Esophagus (tissue), 2 donors: ENCODE data around the gene FAU. TPM values are rescaled to one million over a fixed set of nuclear protein-coding genes. Genes with fewer than 3 reads are reported as not detected.

Experiments
- H3K27ac ChIP-seq, 2 donors: one replicate each; pipeline ENCODE4 v1.5.1; 2013; ENCODE audit warnings: low read depth in 2 of 2, mild to moderate bottlenecking in 2 of 2, inconsistent platforms in 1 of 2, low read length in 1 of 2, moderate library complexity in 1 of 2
- H3K27me3 ChIP-seq, 2 donors: one replicate each; pipeline ENCODE4 v1.6.1; 2013; ENCODE audit warnings: low read length in 2 of 2, control low read depth in 1 of 2, mild to moderate bottlenecking in 1 of 2; ENCODE audit not compliant: insufficient read depth in 2 of 2, control insufficient read depth in 1 of 2
- H3K36me3 ChIP-seq, 2 donors: one replicate each; pipeline ENCODE4 v1.6.1; 2013; ENCODE audit warnings: low read length in 1 of 2; ENCODE audit not compliant: control insufficient read depth in 2 of 2, insufficient read depth in 2 of 2
- H3K4me1 ChIP-seq, 2 donors: one replicate each; pipeline ENCODE4 v1.6.1; 2013; ENCODE audit warnings: low read length in 1 of 2; ENCODE audit not compliant: control insufficient read depth in 2 of 2, insufficient read depth in 2 of 2
- H3K4me3 ChIP-seq, 2 donors: one replicate each; pipeline ENCODE4 v1.5.1; 2013; ENCODE audit warnings: low read length in 2 of 2, mild to moderate bottlenecking in 2 of 2, low read depth in 1 of 2, moderate library complexity in 1 of 2
- H3K9me3 ChIP-seq, 2 donors: one replicate each; pipeline ENCODE4 v1.6.1; 2013; ENCODE audit warnings: mild to moderate bottlenecking in 2 of 2, low read depth in 1 of 2, low read length in 1 of 2, moderate library complexity in 1 of 2; ENCODE audit not compliant: control insufficient read depth in 2 of 2, insufficient read depth in 1 of 2
- WGBS, 2 donors: extraction: QIAGEN DNeasy Blood & Tissue Kit; methylation state at CpG; one replicate each; pipeline ENCODE4 v1.1.7; 2013; 5-methylcytosine and 5-hydroxymethylcytosine counted together
- polyA plus RNA-seq, 2 donors: library from polyadenylated mRNA; stranded (reverse); fragments of 200-250 nt; gene quantifications; one replicate each; pipeline ENCODE4 v1.2.3, GENCODE V29; 2013
- donor health status: healthy with polysubstance abuse.
- donor health status: Bipolar disorder and iron deficiency.

The FAU gene
- polyA plus RNA-seq, result 100 to 1,000 TPM; 789 to 817 TPM

GRCh38 chr11:65121865-65122696, at the start of gene FAU, which contains the start of gene MRPL49:
TSS of gene FAU (minus strand) at chr11:65122134. CDS start at chr11:65121813, 321 bp downstream.
TSS of gene MRPL49 (plus strand) at chr11:65122321. CDS start at chr11:65122347, 26 bp downstream.
- 0% methylated on average over 58 to 64 of the region's 64 CpGs for WGBS, 2 donors
- Histone ChIP-seq H3K27me3 (no peaks in the 10 kb centered on the region), H3K4me1 (peaks cover 0 to 4% of the 10 kb centered on the region in 2 donors), H3K4me3 (peak within 1 kb of the TSS; percentile 76 to 92), H3K36me3 (peaks cover 11 to 29% of the 10 kb centered on the region in 2 donors), H3K9me3 (no peaks in the 10 kb centered on the region), H3K27ac (peak within 1 kb of the TSS; percentile 97 to 98)

GRCh38 chr11:65170058-65170534, 48.2 kb upstream of the FAU start, which contains the start of gene SPDYC:
TSS of gene SPDYC (plus strand) at chr11:65170233. CDS start at chr11:65171358, 1,125 bp downstream.
- no peak within 1 kb of the TSS for H3K4me3 ChIP-seq
- H3K4me1 ChIP-seq, result peaks cover 0 to 2% of the 10 kb centered on the region in 2 donors
- H3K9me3 ChIP-seq, result no peaks in the 10 kb centered on the region
- WGBS, 2 donors, result 93 to 94% methylated on average over 21 of the region's 21 CpGs
- H3K27ac ChIP-seq, result peak within 1 kb of the TSS; percentile 8 to 10
- no peaks in the 10 kb centered on the region for H3K27me3 ChIP-seq
- no peaks in the 10 kb centered on the region for H3K36me3 ChIP-seq

- H3K4me1 ChIP-seq, result peaks cover 0 to 2% of the 10 kb centered on the region in 2 donors
- no peaks in the 10 kb centered on the region for H3K27me3 ChIP-seq
- no peaks in the 10 kb centered on the region for H3K9me3 ChIP-seq
- WGBS, 2 donors, result 76 to 79% methylated on average over 11 of the region's 11 CpGs
- no peak overlapping the region for H3K4me3 ChIP-seq
- H3K27ac ChIP-seq, result peak overlapping the region; percentile 8 to 10
- no peaks in the 10 kb centered on the region for H3K36me3 ChIP-seq
Measured at GRCh38 chr11:65169164-65169641, 47.3 kb upstream of the FAU start.

GRCh38 chr11:65167656-65168055, 45.7 kb upstream of the FAU start:
- Histone ChIP-seq H3K4me3 (no peak overlapping the region), H3K36me3 (no peaks in the 10 kb centered on the region), H3K27me3 (no peaks in the 10 kb centered on the region), H3K27ac (no peak overlapping the region), H3K9me3 (no peaks in the 10 kb centered on the region), H3K4me1 (peaks cover 0 to 2% of the 10 kb centered on the region in 2 donors)
- 90 to 91% methylated on average over 3 of the region's 3 CpGs for WGBS, 2 donors

GRCh38 chr11:65166893-65167292, 45.0 kb upstream of the FAU start:
- Histone ChIP-seq H3K4me3 (no peak overlapping the region), H3K27me3 (no peaks in the 10 kb centered on the region), H3K36me3 (no peaks in the 10 kb centered on the region), H3K4me1 (peaks cover 0 to 2% of the 10 kb centered on the region in 2 donors), H3K9me3 (no peaks in the 10 kb centered on the region), H3K27ac (no peak overlapping the region)
- WGBS, 2 donors, result 85 to 93% methylated on average over 3 of the region's 3 CpGs

GRCh38 chr11:65165410-65166317, 43.7 kb upstream of the FAU start:
- 45 to 48% methylated on average over 31 of the region's 31 CpGs for WGBS, 2 donors
- Histone ChIP-seq H3K36me3 (no peaks in the 10 kb centered on the region), H3K4me1 (no peaks in the 10 kb centered on the region), H3K27me3 (no peaks in the 10 kb centered on the region), H3K27ac (no peak overlapping the region), H3K9me3 (no peaks in the 10 kb centered on the region), H3K4me3 (peak overlapping the region in 1 of 2 donors; percentile 16)

GRCh38 chr11:65163684-65164083, 41.8 kb upstream of the FAU start:
- no peak overlapping the region for H3K27ac ChIP-seq
- H3K36me3 ChIP-seq, result no peaks in the 10 kb centered on the region
- H3K9me3 ChIP-seq, result no peaks in the 10 kb centered on the region
- H3K4me1 ChIP-seq, result no peaks in the 10 kb centered on the region
- 78 to 82% methylated on average over 2 of the region's 2 CpGs for WGBS, 2 donors
- H3K27me3 ChIP-seq, result no peaks in the 10 kb centered on the region
- H3K4me3 ChIP-seq, result no peak overlapping the region

- Histone ChIP-seq H3K27ac (no peak overlapping the region), H3K9me3 (no peaks in the 10 kb centered on the region), H3K4me3 (no peak overlapping the region), H3K4me1 (no peaks in the 10 kb centered on the region), H3K36me3 (no peaks in the 10 kb centered on the region), H3K27me3 (no peaks in the 10 kb centered on the region)
- 76 to 82% methylated on average over 3 of the region's 3 CpGs for WGBS, 2 donors
Measured at GRCh38 chr11:65160643-65161042, 38.7 kb upstream of the FAU start.

GRCh38 chr11:65159012-65159411, 37.1 kb upstream of the FAU start:
- 65 to 73% methylated on average over 5 of the region's 5 CpGs for WGBS, 2 donors
- Histone ChIP-seq H3K4me1 (no peaks in the 10 kb centered on the region), H3K36me3 (no peaks in the 10 kb centered on the region), H3K4me3 (no peak overlapping the region), H3K9me3 (no peaks in the 10 kb centered on the region), H3K27ac (no peak overlapping the region), H3K27me3 (no peaks in the 10 kb centered on the region)
